Right ventricle myocardium superior (tissue), 1 donor: ENCODE results near the gene CYP17A1. TPM values are rescaled to one million over a fixed set of nuclear protein-coding genes. Genes with fewer than 3 reads are reported as not detected.
A peak's percentile ranks its signal among the peaks of the same experiment; 100 is the strongest.
"Not testable (repeated sequence)": the region's sequence is repeated elsewhere in the genome, so short reads cannot be mapped to it uniquely, and the experiment has no call there.

Source experiments
- ATAC-seq: fragments of 200-7000 bp; cut with Tn5 transposase; one replicate; pipeline ENCODE4 v1.9.1; 2020; ENCODE audit warnings: mild to moderate bottlenecking; ENCODE audit not compliant: poor library complexity
- DNase-seq: peaks from one replicate; pipeline ENCODE4 v3.0.0-alpha.2; 2020
- intact Hi-C: fragments of 100-400 bp; cut with DNase I; formaldehyde crosslinking; loops from one replicate; pipeline ENCODE4 v1.11.2; 2022
- total RNA-seq: library from RNA; stranded (reverse); fragmentation: NEBNext Ultra II Directional; extraction: Animal tissue kit (Norgen Biotek cat#: 25700); gene quantifications from one replicate; pipeline ENCODE4 v1.2.1, GENCODE V29; 2021
- donor health status: DM: no; HTN: yes; CAD: no; lungs with severe emphysema.

Gene CYP17A1
- total RNA-seq, 1 donor from 2014 or later = not detected

DNA sequence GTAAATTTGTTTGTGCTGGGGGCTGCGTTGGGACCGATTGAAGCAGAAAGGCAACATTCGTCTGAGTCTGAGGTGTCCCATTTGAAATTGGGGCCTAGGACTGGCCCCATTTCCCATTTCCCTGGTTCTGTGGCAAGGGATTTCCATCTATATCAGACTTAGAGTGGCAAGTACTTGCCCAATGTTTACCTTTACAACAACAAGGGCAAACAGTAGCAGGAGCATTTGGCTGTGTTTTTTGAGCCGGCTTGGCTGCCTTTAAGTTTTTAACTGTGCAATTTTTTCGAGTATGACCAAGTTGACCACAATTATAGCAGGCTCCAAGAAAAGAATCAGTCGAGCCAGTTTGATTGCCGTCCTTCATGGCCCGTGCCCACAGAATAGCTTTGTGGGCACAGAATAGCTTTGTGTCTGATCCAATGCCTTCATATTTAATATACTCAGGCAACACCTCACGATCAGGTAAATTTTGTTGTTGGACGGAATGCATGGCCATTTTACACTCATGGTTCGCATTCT is 4.7 kb upstream of the CYP17A1 start:
- intact Hi-C loops = no loop called here
- DNase-seq = no peak
- ATAC-seq = no peak

DNA sequence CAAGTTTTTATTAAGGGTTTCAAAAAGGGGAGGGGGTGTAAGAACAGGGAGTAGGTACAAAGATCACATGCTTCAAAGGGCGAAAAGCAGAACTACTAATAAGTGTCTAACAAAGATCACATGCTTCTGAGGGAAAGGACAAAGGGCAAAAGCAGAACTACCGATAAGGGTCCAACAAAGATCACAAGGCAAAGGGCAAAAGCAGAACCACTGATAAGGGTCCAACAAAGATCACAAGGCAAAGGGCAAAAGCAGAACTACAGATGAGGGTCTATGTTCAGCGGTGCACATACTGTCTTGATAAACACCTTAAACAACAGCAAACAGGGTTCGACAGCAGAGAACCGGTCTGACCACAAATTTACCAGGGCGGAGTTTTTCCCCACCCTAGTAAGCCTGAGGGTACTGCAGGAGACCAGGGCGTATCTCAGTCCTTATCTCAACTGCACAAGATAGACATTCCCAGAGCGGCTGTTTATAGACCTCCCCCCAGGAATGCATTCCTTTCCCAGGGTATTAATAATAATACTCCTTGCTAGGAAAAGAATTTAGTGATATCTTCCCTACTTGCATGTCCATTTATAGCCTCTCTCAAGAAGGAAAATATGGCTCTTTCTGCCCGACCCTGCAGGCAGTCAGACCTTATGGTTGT is 1.2 kb upstream of the CYP17A1 start:
- DNase-seq, ATAC-seq: not testable (repeated sequence)
- intact Hi-C loops = loop anchor here (5.0 kb wide), 1 partner anchor 64 kb away; no protein-coding TSS in a partner anchor

DNA sequence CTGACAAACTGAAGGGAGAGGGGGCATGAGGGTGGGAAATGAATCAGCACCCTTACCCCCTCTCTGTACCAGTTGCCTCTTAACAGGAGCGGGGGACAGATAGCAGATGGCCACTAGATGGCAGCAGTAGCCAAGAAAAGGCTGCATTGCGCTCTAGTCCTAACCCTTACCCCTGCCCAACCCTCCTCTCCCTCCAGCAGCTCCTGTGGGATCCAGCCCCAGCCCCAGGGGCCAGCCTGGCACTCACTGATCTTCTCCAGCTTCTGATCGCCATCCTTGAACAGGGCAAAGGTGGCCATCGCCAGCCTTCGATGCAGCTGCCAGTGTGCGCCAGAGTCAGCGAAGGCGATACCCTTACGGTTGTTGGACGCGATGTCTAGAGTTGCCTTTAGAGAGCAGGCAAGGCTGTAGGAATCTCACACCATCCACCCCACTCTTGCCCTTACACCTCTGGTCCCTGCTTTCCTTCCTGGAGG is 2.2 kb downstream of the CYP17A1 start:
- ATAC-seq = peak; percentile 97
- intact Hi-C loops = loop anchor here (5.0 kb wide), 1 partner anchor 67 kb away; no protein-coding TSS in a partner anchor

DNA sequence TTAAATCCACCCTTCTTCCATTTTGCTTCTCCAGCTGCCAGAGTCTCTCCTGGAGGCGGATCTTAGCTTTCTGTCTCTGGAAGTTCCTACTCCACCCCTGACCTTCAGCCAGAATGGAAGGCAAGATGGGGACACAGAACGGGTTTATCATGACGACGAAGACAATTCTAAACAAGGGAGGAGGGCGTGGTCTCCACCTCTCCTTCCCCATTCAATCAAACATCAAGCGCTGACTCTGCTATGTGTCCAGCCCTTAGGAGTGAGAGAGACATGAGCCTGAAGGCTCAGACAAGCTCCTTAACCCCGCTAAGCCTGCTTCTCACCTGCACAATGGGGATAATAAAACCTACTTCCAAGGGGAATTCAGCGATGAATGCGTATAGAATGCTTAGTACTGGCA is 3.1 kb downstream of the CYP17A1 start:
- intact Hi-C loops = loop anchor here (5.0 kb wide), 2 partner anchors 238 to 408 kb away; no protein-coding TSS in a partner anchor
- no peak for ATAC-seq
- no peak for DNase-seq

More for the DNA sequence above, 2.2 kb downstream of the CYP17A1 start:
- peak; percentile 78 for DNase-seq

DNA sequence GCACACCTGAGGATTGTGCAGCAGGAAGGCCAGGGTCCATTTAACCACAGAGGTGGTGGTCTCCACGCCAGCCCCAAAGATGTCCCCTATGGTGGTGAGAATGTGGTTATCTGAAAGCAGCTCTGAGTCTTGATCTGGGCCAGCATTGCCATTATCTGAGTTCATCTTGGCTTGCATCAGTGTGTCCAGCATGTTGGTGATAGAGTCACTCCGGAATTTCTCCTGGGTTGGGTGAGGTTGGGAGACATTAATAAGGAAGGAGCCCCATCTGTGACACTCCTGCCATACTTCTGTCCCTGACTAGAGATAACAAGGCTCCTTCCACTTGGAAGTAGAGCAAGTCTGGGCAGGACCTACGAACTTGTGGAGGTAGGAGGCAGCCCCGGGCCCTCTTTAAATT is 4.2 kb downstream of the CYP17A1 start:
- ATAC-seq (no peak), DNase-seq (no peak)
- intact Hi-C loops = loop anchor here (5.0 kb wide), 2 partner anchors 239 to 409 kb away; no protein-coding TSS in a partner anchor

DNA sequence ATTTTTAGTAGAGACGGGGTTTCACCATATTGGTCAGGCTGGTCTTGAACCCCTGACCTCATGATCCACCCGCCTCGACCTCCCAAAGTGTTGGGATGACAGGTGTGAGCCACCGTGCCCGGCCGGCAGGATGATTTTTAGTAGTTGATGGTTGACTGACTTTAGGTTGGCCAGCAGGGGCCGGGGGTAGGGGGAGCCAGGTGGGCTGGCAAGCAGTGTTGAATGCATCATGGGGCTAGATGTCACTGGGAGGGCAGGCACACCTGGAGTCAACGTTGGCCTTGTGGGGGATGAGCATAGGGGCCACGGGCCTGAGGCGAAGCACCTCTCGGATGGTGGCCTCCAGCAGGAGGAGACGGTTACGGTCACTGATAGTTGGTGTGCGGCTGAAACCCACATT is 5.0 kb downstream of the CYP17A1 start:
- no peak for ATAC-seq
- intact Hi-C loops = loop anchor here (5.0 kb wide), 2 partner anchors 240 to 410 kb away; no protein-coding TSS in a partner anchor

DNA sequence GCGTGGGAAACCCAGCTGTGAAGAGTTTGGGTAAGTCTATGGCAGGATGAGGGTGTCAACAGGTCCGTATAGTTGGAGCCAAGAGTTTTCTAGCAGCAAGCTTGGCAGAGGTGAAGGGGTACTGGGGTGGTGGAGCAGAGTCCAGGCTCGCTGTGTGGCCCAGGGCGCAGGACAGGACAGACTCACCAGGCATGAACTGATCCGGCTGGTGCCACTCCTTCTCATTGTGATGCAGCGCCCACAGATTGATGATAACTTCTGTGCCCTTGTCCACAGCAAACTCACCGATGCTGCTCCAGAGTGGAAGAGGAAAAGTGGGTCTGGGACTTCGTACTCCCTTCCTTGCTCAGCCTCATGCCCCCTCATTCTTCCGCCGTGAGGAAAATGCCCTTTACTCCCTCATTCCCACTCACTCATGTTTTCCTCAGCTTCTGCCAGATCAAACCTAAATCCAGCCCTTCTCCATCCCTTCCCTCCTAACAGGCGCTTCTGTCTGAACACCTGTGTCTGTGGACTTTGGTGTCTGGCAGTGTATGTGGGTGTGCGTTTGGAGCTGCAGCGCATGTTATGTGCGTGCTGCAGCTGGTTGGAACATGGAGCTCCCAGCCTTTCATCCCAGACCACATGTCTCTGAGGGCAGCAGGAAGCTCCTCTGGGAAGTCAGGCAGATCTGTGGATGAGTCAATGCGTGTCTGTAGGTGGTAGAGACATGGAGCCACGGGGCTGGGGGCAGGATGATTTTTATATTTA is 5.7 kb downstream of the CYP17A1 start:
- DNase-seq = no peak
- intact Hi-C loops = loop anchor here (5.0 kb wide), 2 partner anchors 241 to 411 kb away; no protein-coding TSS in a partner anchor
- no peak for ATAC-seq

More for the DNA sequence above, 5.0 kb downstream of the CYP17A1 start:
- no peak for DNase-seq

DNA sequence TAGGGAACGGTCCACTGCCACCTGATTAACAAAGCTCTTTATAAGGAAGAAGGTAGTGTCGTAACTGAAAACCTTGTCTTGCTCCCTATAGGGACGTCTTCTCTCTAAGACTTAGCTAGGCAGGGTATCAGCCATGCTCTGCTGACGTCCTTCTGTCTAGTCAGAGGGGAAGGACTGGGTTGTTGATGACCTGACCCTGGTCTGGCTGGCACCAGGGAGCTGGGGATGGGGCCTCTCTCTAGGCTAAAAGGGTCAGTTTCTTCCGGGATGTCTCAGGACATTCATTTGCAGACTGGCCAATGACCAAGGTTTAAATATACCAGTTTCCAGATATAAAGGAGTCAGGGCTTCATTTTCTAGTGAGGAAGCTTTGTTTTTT is 9.6 kb downstream of the CYP17A1 start:
- ATAC-seq = no peak
- intact Hi-C loops = no loop called here

DNA sequence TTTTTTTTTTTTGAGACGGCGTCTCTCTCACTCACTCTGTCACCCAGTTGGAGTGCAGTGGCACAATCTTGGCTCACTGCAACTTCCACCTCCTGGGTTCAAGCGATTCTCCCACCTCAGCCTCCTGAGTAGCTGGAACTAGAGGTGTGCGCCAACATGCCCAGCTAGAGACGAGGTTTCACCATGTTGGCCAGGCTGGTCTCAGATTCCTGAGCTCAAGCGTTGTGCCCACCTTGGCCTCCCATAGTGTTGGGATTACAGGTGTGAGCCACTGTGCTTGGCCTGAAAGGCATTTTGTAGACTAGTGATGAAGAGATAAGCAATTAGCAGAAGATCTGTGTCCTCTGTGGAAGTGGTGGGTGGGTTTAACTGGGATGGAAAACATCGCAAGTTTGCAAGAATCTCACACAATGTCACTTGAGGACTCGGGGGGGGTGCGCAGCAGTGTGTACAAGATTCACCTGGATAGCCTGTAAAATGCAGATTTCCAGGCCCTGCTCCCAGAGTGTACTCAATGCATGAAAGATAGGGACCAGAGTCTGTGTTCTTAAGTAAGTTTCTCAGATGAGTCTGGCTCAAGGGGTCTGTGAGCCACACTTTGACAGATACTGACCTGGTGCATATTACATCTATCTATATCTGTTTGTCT is 10.9 kb downstream of the CYP17A1 start:
- intact Hi-C loops = no loop called here
- ATAC-seq = no peak
- DNase-seq = no peak

More for the DNA sequence above, 9.6 kb downstream of the CYP17A1 start:
- no peak for DNase-seq

DNA sequence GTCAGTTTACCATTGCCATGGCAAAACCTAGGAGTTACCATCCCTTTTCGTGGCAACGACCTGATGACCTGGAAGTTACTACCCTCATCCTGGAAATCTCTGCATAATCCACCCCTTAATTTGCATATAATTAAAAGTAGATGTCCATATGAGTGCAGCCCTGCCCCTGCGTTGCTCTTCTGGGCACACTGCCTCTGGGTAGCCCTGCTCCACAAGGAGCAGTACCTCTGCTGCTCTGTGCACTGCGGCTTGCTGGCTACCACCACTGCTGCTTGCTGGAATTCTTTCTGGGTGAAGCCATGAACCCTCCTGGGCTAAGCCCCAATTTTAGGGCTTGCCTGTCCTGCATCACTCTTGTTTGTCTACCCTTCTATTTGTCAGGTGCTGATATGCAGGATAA is 12.5 kb downstream of the CYP17A1 start:
- no peak for DNase-seq
- ATAC-seq = no peak
- intact Hi-C loops = no loop called here

DNA sequence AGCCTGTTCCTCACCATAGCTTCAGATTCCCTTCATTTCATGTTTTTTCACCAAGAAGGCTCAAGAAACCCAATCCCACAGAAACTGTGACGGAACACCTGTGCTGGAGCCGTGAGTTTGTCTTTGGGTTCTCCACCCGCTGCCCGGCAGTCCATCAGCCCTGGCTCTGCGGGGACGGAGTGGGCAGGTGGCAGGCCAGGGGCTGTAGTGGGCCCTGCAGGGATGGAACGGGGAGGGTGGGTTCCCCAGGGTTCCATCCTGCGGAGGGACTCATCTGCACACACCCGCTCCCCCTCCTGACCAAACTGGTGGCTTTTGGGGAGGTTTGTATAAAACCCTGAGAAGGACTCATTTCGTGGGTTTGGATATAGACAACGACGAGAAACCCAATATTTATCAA is 15.0 kb downstream of the CYP17A1 start:
- intact Hi-C loops = no loop called here
- no peak for ATAC-seq
- DNase-seq = no peak

DNA sequence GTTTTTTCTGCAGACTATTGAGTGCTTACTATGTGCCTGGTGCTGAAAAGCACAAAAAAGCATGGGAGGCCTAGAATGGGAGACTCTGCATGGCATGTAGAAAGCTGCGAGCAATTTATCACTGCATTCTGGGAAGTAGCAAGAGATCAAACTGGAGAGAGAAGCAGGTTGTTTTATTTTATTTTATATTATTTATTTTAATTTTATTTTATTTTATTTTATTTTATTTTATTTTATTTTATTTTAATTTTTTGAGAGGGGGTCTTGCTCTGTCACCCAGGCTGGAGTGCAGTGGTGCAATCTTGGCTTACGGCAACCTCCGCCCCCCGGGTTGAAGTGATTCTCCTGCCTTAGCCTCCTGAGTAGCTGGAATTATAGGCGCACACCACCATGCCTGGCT is 17.2 kb downstream of the CYP17A1 start:
- intact Hi-C loops, DNase-seq, ATAC-seq: not testable (repeated sequence)

DNA sequence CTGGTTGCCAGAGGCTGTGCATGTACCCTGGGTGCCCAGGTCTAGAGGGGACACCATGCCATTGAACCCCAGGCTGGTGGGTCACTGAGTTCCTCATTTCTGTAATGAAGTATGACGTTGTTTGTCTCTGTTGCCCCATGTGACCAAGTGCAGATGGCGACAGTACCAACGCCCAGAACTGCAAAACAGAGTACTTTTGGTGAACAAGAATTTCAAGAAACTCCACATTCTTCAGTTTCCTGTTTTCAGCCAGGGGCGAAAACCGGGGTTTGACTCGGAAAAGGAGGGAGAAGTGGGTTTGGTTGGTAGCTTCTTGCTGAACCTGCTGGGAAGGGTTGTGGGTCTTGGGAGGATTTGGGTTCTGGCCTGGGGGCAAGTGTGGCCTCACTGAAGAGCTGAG is 18.2 kb downstream of the CYP17A1 start:
- intact Hi-C loops = no loop called here
- no peak for DNase-seq
- peak; percentile 21 for ATAC-seq

DNA sequence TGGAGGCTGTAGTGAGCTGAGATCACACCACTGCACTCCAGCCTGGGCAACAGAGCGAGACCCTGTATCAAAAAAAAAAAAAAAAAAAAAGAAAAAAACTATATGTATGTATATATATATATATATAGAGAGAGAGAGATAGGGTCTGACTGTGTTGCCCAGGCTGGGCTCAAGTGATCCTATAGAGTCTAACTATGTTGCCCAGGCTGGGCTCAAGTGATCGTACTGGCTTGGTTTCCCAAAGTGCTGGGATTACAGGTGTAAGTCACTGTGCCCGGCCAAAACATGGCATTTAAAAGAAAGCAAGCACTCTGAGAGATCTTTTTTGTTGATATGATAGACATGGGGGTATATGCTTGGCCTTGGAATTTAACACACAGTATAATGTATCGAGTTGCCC is 20.0 kb downstream of the CYP17A1 start:
- DNase-seq (no peak), ATAC-seq (no peak)
- intact Hi-C loops = no loop called here

DNA sequence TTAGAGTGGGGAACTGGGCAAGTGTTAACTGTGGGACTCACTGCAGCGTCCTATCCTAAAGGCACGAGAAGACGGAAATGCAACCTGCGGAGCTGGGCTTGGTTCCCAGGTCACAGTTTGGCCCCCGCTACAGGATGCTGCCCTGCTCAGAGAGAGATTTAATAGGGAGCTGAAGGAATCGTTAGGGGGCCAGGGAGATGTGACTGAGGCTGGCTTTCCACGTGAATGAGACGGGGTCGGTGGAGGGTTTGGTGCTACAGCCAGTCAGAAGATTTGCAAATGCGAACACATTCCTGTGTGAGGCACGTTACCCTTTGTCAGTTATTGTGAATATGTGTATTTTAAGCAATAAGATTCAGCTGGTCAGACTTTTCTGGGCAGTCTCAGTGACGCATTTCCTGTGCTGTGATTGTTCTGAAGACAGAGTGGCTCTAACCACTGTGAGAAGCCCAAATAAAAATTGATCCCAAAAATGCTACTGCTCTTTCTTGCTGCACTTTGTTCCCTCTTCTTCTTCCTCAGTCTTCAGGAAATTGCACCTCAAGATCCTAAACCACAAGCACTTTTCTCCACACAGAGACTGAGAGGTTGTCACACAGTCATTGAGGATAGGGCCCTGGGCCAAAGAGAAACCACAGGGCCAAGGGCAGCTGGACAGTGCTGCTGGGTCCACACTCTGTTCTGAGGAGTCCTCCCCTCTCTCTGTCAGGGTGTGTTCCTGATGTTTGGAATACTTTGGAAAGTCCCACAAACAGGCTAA is 21.2 kb downstream of the CYP17A1 start:
- DNase-seq = peak; percentile 65
- ATAC-seq = peak; percentile 65
- intact Hi-C loops = no loop called here

DNA sequence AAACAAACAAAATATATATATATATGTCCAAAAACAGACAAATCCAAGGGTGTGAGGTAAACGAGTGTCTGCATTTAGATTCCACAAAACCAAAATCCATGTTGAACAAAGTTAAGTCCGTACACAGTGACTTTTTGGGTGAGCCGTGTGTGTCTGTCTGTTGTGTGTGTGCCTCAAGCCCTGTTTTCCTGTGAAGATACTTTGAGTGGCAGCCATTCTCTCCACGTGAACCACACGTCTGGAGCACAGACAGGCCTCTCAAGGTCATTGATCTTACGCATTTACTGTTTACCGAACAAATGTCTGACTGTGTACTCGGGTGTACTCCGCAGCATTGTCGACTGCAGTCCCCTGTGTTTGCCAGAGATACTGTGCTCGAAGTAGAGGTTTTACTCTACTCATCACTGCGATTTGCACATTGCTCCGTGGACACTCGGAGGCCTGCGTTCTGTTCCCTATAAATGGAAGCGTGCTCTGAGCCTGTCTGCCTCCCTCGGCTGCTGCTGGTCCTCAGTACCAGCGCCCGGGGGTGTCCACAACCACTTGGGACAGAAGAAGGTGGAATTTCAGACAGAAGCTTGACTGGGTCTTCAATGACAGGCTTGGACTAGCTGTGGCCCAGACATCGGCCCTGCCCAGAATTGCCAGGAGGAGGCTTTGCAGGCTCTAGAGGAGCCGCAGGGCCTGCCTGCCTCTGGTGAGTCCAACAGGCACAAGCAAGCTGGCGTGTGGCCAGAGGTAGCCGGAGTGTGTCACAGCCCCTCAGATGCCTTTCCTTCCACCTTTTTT is 22.1 kb downstream of the CYP17A1 start:
- intact Hi-C loops = no loop called here
- DNase-seq = peak; percentile 90
- ATAC-seq = peak; percentile 65

DNA sequence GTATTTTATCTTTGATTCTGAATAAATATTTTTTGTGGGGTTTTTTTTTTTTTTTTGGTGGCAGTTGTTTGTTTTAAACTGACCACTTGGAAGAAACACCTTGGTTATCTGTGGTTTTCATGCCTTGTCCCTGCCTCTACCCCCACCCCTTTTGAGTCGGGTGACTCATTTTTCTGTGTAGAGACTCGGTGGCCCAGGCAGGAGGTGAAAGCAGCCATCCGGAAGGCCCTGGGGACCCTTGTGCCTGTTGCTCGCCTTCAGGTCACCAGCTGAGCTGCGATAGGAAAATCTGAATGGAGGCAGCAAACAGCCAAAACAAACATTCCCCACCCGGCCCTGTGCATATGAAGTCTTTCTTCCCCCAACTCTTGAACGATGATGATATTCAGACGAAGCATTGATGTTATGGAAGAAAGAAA is 22.8 kb downstream of the CYP17A1 start:
- DNase-seq = peak; percentile 70
- peak; percentile 21 for ATAC-seq
- intact Hi-C loops = no loop called here
